GM21390 (cell line): Measurements from ENCODE around the gene RGS9.
"Not testable (repeated sequence)": the region's sequence is repeated elsewhere in the genome, so short reads cannot be mapped to it uniquely, and the experiment has no call there.

Experiments
- ATAC-seq: cut with Tn5 transposase; IDR thresholded peaks from one replicate; pipeline ENCODE4 v1.9.1; 2021; ENCODE audit not compliant: unreplicated experiment

The RGS9 gene

DNA sequence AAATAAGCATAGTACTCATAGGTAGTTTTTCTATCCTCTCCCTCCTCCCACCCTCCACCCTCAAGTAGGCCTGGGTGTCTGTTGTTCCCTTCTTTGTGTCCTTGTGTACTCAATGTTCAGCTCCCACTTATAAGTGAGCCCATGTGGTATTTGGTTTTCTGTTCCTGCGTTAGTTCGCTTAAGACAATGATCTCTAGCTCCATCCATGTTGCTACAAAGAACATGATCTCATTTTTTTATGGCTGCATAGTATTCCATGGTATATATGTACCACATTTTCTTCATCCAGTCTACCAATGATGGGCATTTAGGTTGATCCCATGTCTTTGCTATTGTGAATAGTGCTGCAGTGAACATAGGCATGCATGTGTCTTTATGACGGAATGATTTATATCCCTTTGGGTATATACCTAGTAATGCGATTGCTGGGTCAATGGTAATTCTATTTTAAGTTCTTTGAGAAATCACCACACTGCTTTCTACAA lies 43.6 kb downstream of the RGS9 start:
- ATAC-seq = not testable (repeated sequence)

DNA sequence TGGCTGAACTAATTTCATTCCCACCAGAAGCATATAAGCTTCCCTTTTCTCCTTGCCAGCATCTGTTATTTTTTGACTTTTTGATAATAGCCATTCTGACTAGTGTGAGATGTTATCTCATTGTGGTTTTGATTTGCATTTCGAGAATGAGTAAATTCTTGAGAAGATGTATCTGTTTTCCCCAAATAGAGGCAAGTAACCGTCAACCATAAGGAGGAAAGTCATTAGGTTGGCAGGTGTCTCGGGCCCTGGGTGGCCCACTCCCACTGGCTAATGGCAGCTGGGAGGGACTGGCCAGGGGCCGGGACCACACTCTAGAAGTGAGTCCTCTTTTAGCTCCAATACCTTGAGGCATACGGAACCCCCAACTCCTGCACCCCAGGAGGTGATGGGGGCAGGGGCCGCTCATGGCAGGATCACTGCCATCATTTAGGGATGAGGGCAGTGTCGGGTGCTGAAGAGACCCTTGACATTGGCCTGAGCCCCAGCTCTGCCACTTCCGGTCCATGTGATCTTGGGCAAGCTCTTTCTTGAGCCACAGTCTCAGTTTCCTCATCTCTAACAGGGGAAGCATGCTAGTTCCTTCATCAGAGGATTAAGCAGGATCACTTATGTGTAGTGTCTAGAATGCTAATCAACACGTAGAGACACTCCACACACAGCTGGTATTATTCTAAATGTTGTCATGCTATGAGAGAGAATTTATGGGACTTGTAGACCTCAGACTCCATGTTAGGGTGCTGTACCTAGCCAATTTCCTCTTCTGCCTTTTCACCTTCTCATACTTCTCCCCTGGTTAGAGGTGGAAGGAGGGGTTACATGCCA lies 44.3 kb downstream of the RGS9 start:
- ATAC-seq = peak; percentile 69

DNA sequence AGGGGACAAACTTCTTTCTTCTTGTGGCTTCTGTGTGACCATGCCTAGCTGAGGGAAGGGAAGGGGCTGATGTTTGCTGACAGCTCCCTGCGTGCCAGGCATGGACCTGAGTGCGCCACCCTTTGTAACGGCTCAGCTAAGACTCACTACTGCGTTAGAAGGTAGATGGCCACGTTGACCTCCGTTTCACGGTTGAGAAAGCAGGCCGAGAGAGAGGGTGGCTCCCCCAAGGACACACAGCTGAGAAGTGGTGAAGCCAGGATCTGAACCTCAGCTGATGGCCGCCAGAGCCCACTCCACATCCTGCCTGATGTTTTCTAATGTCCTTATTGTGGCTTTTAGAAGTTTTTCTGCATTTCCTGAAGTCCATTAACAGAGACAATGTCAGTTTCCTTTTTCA lies 45.1 kb downstream of the RGS9 start:
- peak; percentile 18 for ATAC-seq

DNA sequence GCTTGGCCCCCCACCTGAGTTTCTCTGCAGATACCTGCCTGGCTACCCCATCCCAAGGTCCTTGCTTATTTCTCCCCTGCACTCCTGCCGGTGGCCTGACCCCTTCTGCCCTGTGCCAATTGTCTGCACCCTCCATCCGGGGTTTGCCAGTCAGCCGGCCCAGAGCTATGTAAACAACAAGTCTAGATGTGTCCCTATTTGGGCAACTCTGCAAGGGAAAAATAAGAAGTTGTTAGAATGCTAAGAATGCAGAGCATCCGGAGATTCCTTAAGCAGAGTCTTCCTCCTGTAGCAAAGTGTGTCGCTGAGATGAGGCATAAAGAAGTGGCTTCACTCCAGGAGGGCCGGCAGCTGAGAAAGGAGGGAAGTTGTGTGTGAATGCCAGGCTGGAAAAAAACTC lies 46.6 kb downstream of the RGS9 start:
- no peak for ATAC-seq

DNA sequence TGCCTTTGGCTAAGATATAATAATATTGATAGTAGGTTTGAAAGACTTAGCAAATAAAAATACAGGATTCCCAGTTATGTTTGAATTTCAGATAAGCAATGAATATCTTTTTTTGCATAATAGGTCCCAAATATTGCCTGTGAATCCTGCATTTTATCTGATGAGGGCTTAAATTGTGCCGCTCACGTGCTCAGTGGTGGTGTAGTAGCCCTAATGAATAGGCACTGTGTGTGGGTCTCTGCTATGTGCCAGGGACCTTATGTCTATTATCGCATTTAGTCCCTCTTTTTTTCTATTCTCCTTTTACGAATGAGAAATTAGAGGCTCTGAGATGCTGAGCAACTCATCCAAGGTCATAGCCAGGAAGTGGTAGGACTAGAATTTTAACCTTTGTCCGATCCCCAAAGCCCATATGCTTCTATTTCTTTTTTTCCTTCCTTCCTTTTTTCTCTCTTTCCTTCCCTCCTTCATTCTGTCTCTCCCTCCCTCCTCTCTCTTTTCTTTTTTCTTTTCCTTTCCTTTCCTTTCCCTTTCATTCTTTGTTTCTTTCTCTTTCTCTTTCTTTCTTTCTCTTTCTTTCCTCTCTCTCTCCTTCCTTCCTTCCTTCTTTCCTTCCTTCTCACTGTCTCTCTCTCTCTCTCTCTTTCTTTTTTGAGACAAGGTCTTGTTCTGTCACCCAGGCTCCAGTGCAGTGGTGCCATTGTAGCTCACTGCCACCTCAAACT lies 47.2 kb downstream of the RGS9 start:
- ATAC-seq = no peak

DNA sequence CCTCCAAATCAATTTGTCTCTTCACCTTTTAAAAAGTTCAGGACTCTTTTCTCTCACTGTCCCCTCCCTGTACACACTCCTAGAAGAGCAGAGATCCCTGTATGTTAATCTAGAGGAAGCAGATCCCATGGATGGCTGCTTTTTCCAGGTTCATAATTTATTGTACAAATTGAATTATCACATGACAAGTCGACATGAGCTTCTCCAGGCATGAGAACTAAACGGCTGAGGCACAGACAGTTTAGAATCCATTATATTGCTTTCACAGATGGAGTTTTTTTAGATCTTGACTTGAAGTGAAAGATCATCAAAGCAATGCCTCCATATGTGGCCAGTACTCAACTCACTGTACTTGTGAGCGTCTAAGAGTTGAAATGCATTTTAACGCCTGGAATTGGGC lies 47.9 kb downstream of the RGS9 start:
- no peak for ATAC-seq

DNA sequence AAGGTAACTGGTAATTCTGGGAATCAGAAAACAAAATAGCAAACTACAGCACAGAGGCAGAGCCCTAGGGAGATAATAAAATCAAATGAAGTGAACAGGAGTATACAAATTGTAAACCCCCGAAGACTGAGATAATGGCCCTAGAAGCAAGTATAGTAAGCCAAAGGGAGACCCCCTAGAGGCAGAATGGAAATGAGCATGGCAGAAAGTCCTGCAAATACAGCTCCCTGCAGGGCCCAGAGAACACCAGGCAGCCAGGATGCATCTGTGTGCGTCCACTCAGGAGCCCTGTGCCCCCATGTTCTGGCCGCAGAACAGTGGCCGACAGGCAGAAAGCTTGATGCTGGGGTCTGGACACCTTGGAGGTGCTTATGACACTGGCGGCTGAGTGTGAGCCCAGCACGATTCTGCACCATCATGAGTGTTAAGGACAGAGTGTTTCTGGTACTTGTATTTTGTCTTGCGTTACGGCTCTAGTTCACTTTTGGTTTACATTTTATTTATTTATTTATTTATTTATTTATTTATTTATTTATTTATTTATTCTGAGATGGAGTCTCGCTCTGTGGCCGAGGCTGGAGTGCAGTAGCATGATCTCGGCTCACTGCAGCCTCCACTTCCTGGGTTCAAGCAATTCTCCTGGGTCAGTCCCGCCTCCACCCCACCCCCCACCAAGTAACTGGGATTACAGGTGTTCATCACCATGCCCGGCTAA lies 48.7 kb downstream of the RGS9 start:
- ATAC-seq = no peak

DNA sequence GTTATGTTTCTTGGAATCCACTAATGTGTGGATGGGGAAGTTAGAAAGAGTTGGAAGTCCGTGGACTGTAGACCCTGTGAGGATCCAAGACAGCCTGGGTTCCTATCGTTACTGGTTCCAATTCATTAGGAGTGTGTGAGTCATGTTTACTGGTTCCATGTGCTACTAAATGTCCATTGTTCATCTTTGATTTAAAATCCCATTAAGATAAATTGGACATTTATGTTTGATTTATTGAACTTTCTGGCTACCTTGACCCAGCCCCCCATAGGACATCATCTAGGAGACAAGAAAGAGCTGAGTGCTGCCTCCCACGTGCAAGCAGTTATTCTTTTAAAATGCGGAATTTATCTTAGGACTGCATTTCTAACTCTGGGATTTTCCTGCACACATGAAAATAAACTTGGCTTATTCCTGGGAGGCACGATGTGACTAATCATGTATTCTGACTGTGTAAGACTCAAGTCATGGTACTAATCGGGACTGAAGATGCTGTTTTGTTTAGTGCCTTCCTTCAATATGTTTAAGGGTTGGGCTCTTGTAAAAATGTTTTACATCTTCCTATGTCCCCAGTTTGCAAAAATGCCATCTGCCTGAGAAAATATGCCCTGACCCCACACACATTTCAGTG lies 53.4 kb downstream of the RGS9 start:
- no peak for ATAC-seq

DNA sequence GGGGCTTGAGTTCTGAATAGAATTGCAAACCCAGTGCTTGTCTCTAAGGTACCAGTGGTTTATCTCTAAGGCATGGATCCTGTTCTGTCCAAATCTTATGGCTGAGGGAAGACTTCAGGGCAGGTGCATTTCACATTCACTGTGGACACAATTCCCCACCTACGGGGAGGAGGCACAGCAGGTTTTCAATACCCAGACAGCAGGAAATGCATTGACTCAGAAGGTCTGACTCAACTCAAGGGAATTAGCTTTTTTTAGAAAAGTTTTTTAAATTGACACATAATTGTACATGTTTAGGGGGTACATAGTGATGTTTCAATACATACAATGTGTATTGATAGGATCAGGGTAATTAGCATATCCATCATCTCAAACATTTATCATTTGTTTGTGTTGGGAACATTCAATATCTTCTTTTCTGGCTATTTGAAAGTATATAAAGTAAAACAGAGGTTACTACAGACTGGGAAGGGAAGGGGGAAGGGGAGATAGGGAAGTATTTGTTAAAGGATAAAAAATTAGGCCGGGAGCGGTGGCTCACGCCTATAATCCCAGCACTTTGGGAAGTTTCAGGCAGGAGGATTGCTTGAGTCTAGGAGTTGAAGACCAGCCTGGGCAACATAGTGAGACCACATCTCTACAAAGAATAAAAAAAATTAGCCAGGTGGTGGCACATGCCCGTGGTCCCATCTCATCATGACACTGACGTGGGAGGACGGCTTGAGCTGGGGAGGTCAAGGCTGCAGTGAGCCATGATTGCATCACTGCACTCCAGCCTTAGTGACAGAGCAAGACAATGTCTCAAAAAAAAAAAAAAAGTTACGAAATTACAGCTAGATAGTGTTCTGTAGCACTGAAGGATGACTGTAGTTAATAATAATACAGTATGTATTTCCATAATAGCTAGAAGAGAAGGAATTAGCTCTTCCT lies 54.9 kb downstream of the RGS9 start:
- ATAC-seq = no peak

DNA sequence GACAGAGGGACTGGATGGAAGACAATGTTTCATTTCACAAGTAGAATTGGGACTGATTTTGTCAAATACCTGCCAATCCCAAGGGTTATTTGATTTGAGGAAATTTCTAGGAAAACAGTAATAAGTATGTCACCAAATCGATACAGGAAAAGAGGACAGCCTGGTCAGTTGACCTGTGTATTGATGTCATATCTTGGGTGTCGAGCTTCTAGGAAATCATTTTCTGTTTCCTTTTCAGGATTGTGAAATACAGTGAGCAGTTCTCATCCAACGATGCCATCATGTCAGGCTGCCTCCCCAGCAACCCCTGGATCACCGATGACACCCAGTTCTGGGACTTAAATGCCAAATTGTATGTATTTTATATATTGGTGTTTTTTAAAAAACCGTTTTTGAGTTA lies 56.1 kb downstream of the RGS9 start:
- no peak for ATAC-seq

DNA sequence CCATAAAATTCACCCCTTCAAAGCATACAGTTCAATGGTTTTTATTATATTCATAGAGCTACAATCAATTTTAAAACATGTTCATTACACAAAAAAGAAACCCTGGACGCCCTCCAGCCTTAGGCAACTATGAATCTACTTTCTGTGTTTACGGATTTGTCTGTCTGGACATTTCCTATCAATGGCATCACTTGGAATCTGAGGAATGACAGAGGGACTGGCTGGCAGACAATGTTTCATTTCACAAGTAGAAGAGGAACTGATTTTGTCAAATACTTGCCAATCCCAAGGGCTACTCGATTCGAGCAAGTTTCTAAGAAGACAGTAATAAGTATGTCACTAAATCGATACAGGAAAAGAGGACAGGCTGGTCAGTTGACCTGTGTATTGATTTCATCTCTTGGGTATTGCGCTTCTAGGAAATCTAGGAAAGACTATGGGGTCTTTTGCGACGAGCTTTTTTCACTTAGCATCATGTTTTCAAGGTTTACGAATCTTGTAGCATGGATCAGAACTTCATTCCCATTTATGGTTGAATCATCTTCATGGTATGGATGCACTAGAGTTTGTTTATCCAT lies 56.6 kb downstream of the RGS9 start:
- ATAC-seq = no peak

DNA sequence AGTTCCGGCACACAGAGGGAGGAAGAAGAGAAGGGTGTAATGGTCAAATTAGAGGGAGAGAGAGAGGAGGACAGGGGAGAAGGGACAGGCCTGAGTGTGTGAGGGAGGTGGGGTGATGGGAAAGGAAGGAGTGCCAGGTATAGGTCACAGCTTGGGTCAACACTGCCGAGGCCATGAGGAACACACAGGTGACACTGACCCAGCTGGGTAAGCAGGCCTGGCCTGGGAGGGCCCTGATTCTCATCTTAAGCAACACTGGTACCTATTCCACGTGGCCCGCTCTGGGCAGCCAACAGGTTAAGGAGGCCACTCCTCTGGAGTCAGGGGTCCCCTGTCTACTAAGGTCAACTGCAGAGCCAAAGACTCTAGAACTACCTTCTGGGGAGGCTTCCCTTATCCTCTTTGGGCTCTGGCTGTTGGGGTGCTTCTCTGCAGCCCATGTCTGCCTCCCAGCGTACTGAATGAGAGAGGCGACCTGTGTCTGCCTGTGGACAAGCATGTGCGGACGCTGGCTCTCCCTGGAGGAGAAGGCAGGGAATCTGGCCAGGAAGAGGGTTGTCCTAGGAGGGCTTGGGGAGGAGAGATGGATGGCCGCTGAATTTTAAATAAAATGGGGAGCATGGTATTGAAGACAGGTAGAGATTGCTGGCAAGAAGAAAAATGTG lies 57.6 kb downstream of the RGS9 start:
- no peak for ATAC-seq

DNA sequence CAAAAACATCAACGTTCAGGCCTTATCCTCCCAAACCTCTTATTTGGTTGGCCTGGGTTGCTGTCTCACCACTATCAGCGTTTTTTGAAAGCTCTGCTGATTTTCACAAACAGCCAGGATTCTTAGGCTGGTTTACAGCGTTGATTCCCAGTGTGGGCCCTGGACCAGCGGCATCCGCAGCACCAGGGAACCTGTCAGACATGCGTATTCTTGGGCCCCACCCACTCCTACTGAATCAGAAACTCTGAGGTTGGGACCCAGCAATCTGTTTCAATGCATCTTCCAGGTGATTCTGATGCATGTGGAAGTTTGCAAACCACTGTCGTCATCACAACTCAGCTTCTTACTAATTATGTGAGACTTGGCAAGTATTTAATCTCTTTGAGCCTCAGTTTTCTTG lies 58.5 kb downstream of the RGS9 start:
- no peak for ATAC-seq

DNA sequence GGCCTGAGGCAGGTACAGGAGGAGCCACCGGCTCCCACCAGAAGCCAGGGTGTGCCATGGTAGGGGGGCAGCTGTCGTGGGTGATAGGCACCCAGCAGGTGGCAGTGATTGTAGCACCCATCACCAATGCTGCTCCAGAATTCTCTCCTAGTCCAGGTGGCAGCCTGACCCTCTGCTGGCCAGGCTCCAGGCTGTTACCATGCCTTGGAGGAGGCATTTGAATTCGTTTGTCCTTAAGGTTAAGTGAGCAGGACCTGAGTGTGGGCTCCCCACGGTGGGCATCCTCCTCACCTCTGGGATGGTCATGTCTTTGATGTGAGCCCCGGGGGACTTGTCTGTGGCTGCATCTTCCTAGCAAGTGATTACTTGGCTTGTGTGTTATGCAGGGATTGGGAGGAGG lies 59.4 kb downstream of the RGS9 start:
- ATAC-seq = no peak

DNA sequence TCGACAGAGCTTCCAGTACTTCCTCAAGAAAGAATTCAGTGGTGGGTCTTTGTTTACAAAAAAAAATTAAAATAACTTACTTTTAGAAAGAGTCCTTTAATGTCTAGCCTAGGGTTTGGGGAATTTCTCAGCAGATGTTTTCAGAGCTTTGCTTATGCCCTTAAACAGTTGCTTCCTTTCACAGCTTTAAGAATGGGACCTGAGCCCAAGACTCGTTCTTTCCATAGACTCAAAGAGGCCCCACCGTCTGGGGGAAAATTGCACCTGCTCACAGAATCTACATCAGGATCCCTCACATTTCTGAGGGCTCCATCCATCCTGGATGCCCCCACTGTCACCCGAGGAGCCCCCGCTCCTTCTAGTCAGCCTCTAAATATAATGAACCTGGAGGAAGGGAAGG lies 60.0 kb downstream of the RGS9 start:
- ATAC-seq = no peak

DNA sequence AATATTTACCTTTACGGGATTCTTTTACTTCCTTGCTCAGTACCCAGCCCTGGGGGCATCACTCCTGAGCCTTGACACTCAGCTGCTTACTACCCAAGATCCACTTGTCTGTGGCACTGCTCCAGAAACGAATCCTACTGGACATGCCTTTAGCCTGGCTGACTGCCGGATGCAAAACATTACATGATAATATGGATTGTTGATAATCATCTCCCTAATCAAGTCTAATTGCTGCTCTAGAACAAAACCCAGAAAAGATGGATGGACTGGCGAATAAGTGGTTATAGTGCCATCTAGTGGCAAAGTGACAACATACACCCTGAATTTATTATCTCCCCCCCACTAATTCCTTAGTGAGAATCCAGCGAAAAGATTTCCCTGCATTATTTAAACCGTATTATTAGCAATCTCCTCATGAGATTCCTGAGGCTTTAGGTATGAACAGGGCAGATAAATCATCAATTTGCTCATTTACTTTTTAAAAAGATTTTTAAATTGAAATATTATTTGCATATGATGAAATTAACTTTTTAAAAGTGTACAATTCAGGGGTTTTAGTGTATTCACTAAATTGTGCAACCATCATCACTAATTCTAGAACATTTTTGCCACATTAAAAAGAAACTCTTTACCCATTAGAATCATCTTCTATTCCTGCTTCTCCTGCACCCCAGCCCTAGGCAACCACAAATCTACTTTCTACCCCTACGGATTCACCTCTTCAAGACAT lies 61.6 kb downstream of the RGS9 start:
- ATAC-seq = no peak

DNA sequence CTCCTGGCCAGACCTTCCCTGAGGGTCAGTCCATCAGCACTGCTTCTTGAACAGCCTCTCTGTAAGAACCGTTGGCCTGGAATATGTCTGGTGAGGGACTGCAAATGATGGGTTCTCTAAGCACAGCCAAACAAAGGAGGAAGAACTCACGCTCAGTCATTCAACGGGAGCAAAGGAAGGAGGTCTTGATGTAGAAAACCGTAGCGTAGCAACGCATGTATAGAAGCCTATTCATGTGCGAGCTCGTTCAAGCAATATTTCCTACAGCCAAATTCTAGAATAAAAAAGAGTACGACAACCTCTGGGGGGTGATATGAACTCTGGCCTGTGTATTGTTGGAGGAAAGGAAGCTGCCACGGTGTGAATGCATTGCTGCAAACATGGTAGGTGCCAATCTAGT lies 64.2 kb downstream of the RGS9 start:
- ATAC-seq = no peak

DNA sequence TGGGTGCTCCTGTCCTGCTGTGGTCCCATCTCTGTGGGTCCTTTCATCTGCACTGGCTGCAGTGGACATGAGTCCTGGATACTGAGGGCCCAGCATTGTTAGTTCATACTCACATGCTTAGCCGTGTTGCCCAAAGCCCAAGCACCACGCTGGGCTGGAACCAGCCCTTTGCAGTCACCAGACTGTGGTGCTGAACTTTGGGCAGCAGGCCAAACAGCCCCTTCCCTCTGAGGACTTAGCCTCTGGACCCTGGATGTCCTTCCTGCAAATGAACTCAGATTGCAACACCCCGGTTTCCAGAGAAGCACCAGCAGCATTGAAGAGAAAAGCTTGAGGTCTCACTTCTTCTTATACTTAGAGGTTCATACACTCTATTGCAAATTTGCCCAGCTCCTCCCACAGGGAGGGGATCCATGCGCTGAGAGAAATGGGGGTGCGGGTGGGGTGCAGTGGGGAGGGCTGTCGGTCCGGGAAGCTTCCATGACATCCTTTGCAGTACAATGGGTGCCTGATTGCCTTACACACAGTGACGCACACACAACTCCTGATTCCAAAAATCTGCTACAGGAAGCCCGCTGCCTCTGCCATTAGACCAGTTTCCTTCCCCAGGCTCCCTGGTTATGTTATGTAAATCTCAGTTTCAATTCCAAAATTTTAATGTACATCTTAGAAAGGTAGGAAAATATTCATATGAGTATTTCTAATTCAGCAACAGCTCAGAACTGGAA lies 65.8 kb downstream of the RGS9 start:
- ATAC-seq = no peak
